Ishikawa (cell line): Measurements from ENCODE around the gene GALK1.

Experiments
- CREB1 ChIP-seq: IDR thresholded peaks from 2 replicates; pipeline ENCODE4 v1.6.1; 2012; ENCODE audit warnings: low read depth
- EGR1 ChIP-seq: IDR thresholded peaks from 2 replicates; pipeline ENCODE4 v1.6.1; 2012
- EP300 ChIP-seq: IDR thresholded peaks from 2 replicates; pipeline ENCODE4 v1.6.1; 2012; ENCODE audit warnings: borderline replicate concordance
- RAD21 ChIP-seq: IDR thresholded peaks from 2 replicates; pipeline ENCODE4 v1.6.1; 2012; ENCODE audit warnings: low read depth
- TCF12 ChIP-seq: IDR thresholded peaks from 2 replicates; pipeline ENCODE4 v1.6.1; 2012; ENCODE audit warnings: low read depth

DNA sequence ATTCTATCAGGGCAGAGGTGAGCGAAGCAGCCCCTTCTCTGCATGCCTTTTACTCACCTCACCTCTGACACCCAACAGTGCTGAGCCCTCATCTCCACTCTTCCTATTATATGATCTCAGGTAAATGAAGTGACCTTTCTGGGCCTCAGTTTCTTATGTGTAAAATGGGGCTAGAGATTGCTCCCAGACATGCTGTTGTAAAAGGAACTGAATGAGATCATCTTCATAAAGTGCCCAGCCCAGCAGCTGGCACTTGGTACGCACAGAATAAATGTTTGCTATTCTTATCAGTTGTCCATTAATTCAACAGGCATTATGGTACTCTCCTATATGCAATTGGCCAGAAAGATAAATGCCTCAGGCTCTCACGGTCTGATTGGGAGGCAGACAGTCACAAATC is 4.5 kb upstream of the GALK1 start:
- TF ChIP-seq TCF12 = no peak
- TF ChIP-seq EP300 = no peak
- TF ChIP-seq CREB1 = no peak
- TF ChIP-seq EGR1 = no peak
- no peak for TF ChIP-seq RAD21
